ENCODE results near the gene TMPRSS15.

DNA sequence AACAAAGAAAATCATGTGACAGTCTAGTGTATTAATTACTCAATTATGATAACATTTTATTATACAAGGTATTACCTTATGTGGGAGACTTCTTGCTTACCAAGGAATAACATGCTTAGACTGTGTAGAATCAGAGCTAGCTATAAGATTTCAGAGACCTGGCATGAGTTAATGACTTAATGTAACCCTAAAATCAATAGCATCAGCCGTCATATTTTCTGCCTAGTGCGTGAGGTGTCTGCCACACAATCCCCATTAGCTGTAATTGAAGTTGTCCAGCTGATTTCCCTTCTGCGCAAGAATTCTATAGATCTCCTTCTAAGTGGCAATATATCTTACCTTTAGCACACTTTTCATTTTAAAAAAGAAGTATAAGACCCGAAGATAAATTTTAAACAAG is 130.2 kb downstream of the TMPRSS15 start:
- TF ChIP-seq, protein P1, sequence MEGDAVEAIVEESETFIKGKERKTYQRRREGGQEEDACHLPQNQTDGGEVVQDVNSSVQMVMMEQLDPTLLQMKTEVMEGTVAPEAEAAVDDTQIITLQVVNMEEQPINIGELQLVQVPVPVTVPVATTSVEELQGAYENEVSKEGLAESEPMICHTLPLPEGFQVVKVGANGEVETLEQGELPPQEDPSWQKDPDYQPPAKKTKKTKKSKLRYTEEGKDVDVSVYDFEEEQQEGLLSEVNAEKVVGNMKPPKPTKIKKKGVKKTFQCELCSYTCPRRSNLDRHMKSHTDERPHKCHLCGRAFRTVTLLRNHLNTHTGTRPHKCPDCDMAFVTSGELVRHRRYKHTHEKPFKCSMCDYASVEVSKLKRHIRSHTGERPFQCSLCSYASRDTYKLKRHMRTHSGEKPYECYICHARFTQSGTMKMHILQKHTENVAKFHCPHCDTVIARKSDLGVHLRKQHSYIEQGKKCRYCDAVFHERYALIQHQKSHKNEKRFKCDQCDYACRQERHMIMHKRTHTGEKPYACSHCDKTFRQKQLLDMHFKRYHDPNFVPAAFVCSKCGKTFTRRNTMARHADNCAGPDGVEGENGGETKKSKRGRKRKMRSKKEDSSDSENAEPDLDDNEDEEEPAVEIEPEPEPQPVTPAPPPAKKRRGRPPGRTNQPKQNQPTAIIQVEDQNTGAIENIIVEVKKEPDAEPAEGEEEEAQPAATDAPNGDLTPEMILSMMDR (IDR thresholded peaks at IDR 0.05), result no peak
- no peak for TF ChIP-seq POLR2A (IDR thresholded peaks at IDR 0.05)

All from adrenal gland (tissue), 5 donors.